Panc1 (cell line): ENCODE measurements around the gene NDUFB11. TPM values are rescaled to one million over a fixed set of nuclear protein-coding genes. Genes with fewer than 3 reads are reported as not detected.
A peak's percentile ranks its signal among the peaks of the same experiment; 100 is the strongest.

Experiments used
- ATAC-seq: fragments of 200-7000 bp; cut with Tn5 transposase; 2 replicates; pipeline ENCODE4 v1.9.1; 2020; ENCODE audit warnings: mild to moderate bottlenecking, moderate library complexity
- BruUV-seq: library from RNA; stranded (reverse); fragments of 400-500 nt; replicated peaks from 2 replicates; lab custom pipeline; 2021; lab: Mats Ljungman, UMichigan
- CTCF ChIA-PET: fragments of 300-600 bp; sonication (Branson Sonifier 250); formaldehyde crosslinking; loops from one replicate; lab custom pipeline; 2022; ENCODE audit warnings: antibody characterized with exemption; lab: Charles Lee
- POLR2A ChIA-PET: fragments of 300-600 bp; sonication (Branson Sonifier 250); formaldehyde crosslinking; loops from one replicate; lab custom pipeline; 2022; ENCODE audit warnings: antibody characterized with exemption; lab: Charles Lee
- DNase-seq: peaks from one replicate; pipeline ENCODE4 v3.0.0-alpha.2; 2010; ENCODE audit warnings: low read depth, low spot score
- H3K27ac ChIP-seq: 2 replicates; pipeline ENCODE4 v1.5.1; 2011; ENCODE audit warnings: mild to moderate bottlenecking, low read length, inconsistent platforms
- H3K27me3 ChIP-seq: fragments of 200-500 bp; sonication (Bioruptor generic); 2 replicates; pipeline ENCODE4 v1.6.0; 2014; ENCODE audit warnings: low read length, inconsistent platforms; ENCODE audit not compliant: control insufficient read depth, insufficient read depth
- H3K36me3 ChIP-seq: fragments of 200-500 bp; sonication (Bioruptor generic); 2 replicates; pipeline ENCODE4 v1.5.1; 2014; ENCODE audit warnings: inconsistent platforms, mild to moderate bottlenecking, low read length, moderate library complexity; ENCODE audit not compliant: control insufficient read depth, insufficient read depth
- H3K4me1 ChIP-seq: 2 replicates; pipeline ENCODE4 v1.5.1; 2011; ENCODE audit warnings: inconsistent platforms, mild to moderate bottlenecking, low read length, moderate library complexity; ENCODE audit not compliant: control insufficient read depth, insufficient read depth
- H3K4me3 ChIP-seq, 2 experiments: 2 replicates each; pipeline ENCODE4 v1.5.1; 2011 to 2012; ENCODE audit warnings: low read depth in 2 of 2, low read length in 2 of 2, mild to moderate bottlenecking in 2 of 2, inconsistent platforms in 1 of 2, moderate library complexity in 1 of 2
- H3K9me3 ChIP-seq: fragments of 200-500 bp; sonication (Bioruptor generic); 2 replicates; pipeline ENCODE4 v1.5.1; 2014; ENCODE audit warnings: low read depth, mild to moderate bottlenecking, inconsistent platforms, low read length, moderate library complexity; ENCODE audit not compliant: control insufficient read depth, insufficient read depth
- CTCF ChIP-seq: fragments of 450-650 bp; IDR thresholded peaks from 2 replicates; pipeline ENCODE4 v1.5.1; 2017; ENCODE audit warnings: mild to moderate bottlenecking
- POLR2AphosphoS5 ChIP-seq: IDR thresholded peaks from 2 replicates; pipeline ENCODE4 v1.6.1; 2012; ENCODE audit warnings: mild to moderate bottlenecking, low read depth, low read length, moderate library complexity
- REST ChIP-seq, 2 experiments: IDR thresholded peaks; 2 replicates each; pipeline ENCODE4 v1.6.1; 2011 to 2012; ENCODE audit warnings: low read depth in 2 of 2, control low read depth in 1 of 2, low read length in 1 of 2, mild to moderate bottlenecking in 1 of 2, moderate library complexity in 1 of 2; ENCODE audit not compliant: insufficient read depth in 1 of 2
- SIN3A ChIP-seq: IDR thresholded peaks from 2 replicates; pipeline ENCODE4 v1.6.1; 2012; ENCODE audit warnings: low read depth, mild to moderate bottlenecking, low read length, moderate library complexity, borderline replicate concordance; ENCODE audit not compliant: insufficient read depth
- TCF7L2 ChIP-seq: IDR thresholded peaks from 2 replicates; pipeline ENCODE4 v1.6.1; 2011; ENCODE audit warnings: mild to moderate bottlenecking, low read depth, low read length, inconsistent platforms
- in situ Hi-C: cut with HindIII; loops from 2 replicates; pipeline ENCODE4 v1.10.0; 2016; ENCODE audit warnings: low sequenced_read_pairs, low pct_unique_long_range_greater_than_20kb
- intact Hi-C: fragments of 100-400 bp; cut with micrococcal nuclease; formaldehyde crosslinking; loops from one replicate; pipeline ENCODE4 v1.10.0; 2022; ENCODE audit not compliant: unreplicated experiment
- total RNA-seq: library from RNA; stranded (reverse); gene quantifications from one replicate; pipeline ENCODE4 v1.2.1, GENCODE V29; 2021; ENCODE audit not compliant: unreplicated experiment

NDUFB11 gene
- total RNA-seq, 1 experiment from 2014 or later: 109 TPM

GRCh38 chrX:47151435-47151834 lies 6.9 kb upstream of the NDUFB11 start:
- in situ Hi-C loops: no loop called here

GRCh38 chrX:47148946-47149345 lies 4.4 kb upstream of the NDUFB11 start:
- H3K27ac ChIP-seq: no peak overlapping the region
- DNase-seq (no peak), ATAC-seq (no peak)
- H3K4me3 ChIP-seq: no peak overlapping the region
- ChIA-PET POLR2A (no interaction called here), CTCF (no interaction called here)
- in situ Hi-C loops (no loop called here), intact Hi-C loops (no loop called here)
- H3K27me3 ChIP-seq: no peaks in the 10 kb centered on the region
- peaks cover 3% of the 10 kb centered on the region; the same call in 1 of the 2 replicates for H3K4me1 ChIP-seq
- H3K36me3 ChIP-seq: peaks cover 5% of the 10 kb centered on the region
- TF ChIP-seq SIN3A (no peak), REST (IDR thresholded peaks at IDR 0.05; ENCODE audit: insufficient read depth in 1 of 2, low read depth in 2 of 2, low read length in 1 of 2) (no peak), TCF7L2 (no peak), CTCF (no peak)
- no TSS peak for BruUV-seq
- H3K9me3 ChIP-seq: no peaks in the 10 kb centered on the region

More at GRCh38 chrX:47151435-47151834, 6.9 kb upstream of the NDUFB11 start:
- no peaks in the 10 kb centered on the region for H3K9me3 ChIP-seq
- H3K27me3 ChIP-seq: no peaks in the 10 kb centered on the region
- peaks cover 5% of the 10 kb centered on the region for H3K36me3 ChIP-seq
- DNase-seq (no peak), ATAC-seq (no peak)
- TSS peak; percentile 37 for BruUV-seq
- H3K4me1 ChIP-seq: peaks cover 3% of the 10 kb centered on the region; the same call in 1 of the 2 replicates
- no peak overlapping the region for H3K27ac ChIP-seq
- CTCF ChIA-PET: no interaction called here
- no peak overlapping the region for H3K4me3 ChIP-seq
- TF ChIP-seq CTCF: no peak
- TF ChIP-seq TCF7L2: no peak
- TF ChIP-seq POLR2AphosphoS5: no peak
- TF ChIP-seq SIN3A: no peak
- TF ChIP-seq REST (IDR thresholded peaks at IDR 0.05; ENCODE audit: insufficient read depth in 1 of 2, low read depth in 2 of 2, low read length in 1 of 2): no peak
- intact Hi-C loops: no loop called here
- POLR2A ChIA-PET: no interaction called here
